Measurements from ENCODE around the gene COL5A3.
A peak's percentile ranks its signal among the peaks of the same experiment; 100 is the strongest.

COL5A3 gene

GRCh38 chr19:9939301-9939913, 70.9 kb downstream of the COL5A3 start:
- Histone ChIP-seq H3K9me3 (ENCODE audit: control extremely low read depth in 1 of 5, control insufficient read depth in 4 of 5, insufficient read depth in 2 of 5, low read depth in 1 of 5, low read length in 4 of 5) (peaks cover 3 to 14% (median 6%) of the 10 kb centered on the region in 5 experiments), H3K27me3 (replicated peaks in 2 of 5; ENCODE audit: control insufficient read depth in 4 of 5, insufficient read depth in 5 of 5, low read length in 4 of 5) (peaks cover 9 to 60% (median 17%) of the 10 kb centered on the region in 5 experiments), H3K4me3 (ENCODE audit: control insufficient read depth in 1 of 7, extremely low read depth in 1 of 7, insufficient read depth in 4 of 7, low read depth in 2 of 7, low read length in 6 of 7) (no peak overlapping the region), H3K4me1 (ENCODE audit: control extremely low read depth in 1 of 4, control insufficient read depth in 4 of 4, insufficient read depth in 4 of 4, low read length in 3 of 4) (peaks cover 0 to 12% (median 7%) of the 10 kb centered on the region in 4 experiments), H3K36me3 (ENCODE audit: control insufficient read depth in 4 of 4, insufficient read depth in 4 of 4, low read length in 3 of 4) (no peaks in the 10 kb centered on the region), H3K27ac (ENCODE audit: insufficient read depth in 1 of 2, low read depth in 1 of 2, low read length in 2 of 2, poor library complexity in 1 of 2, severe bottlenecking in 2 of 2) (no peak overlapping the region)
- DNase-seq = no peak
- WGBS (ENCODE audit: insufficient coverage) = 70% methylated on average over 2 of the region's 3 CpGs
- POLR2A ChIA-PET = interaction anchor here (0.6 kb wide), 1 partner anchor 1529 kb away, joined by 3 read pairs; no protein-coding TSS in a partner anchor
- CTCF ChIA-PET = interaction anchor here (1.0 kb wide), 1 partner anchor 13 kb away, joined by 3 read pairs; no protein-coding TSS in a partner anchor

GRCh38 chr19:9937001-9937411, 73.3 kb downstream of the COL5A3 start:
- ChIA-PET CTCF (no interaction called here), POLR2A (no interaction called here)
- peaks cover 0 to 7% (median 1%) of the 10 kb centered on the region in 5 experiments for H3K9me3 ChIP-seq (ENCODE audit: control extremely low read depth in 1 of 5, control insufficient read depth in 4 of 5, insufficient read depth in 2 of 5, low read depth in 1 of 5, low read length in 4 of 5)
- DNase-seq = no peak
- no peak overlapping the region for H3K27ac ChIP-seq (ENCODE audit: insufficient read depth in 1 of 2, low read depth in 1 of 2, low read length in 2 of 2, poor library complexity in 1 of 2, severe bottlenecking in 2 of 2)
- peak overlapping the region in 2 of 7 experiments; percentile 40 to 42 for H3K4me3 ChIP-seq (ENCODE audit: control insufficient read depth in 1 of 7, extremely low read depth in 1 of 7, insufficient read depth in 4 of 7, low read depth in 2 of 7, low read length in 6 of 7)
- peaks cover 9 to 73% (median 23%) of the 10 kb centered on the region in 5 experiments for H3K27me3 ChIP-seq (replicated peaks in 2 of 5; ENCODE audit: control insufficient read depth in 4 of 5, insufficient read depth in 5 of 5, low read length in 4 of 5)
- WGBS (ENCODE audit: insufficient coverage) = 7% methylated on average over 16 of the region's 20 CpGs
- peaks cover 0 to 14% (median 7%) of the 10 kb centered on the region in 4 experiments for H3K4me1 ChIP-seq (ENCODE audit: control extremely low read depth in 1 of 4, control insufficient read depth in 4 of 4, insufficient read depth in 4 of 4, low read length in 3 of 4)
- no peaks in the 10 kb centered on the region for H3K36me3 ChIP-seq (ENCODE audit: control insufficient read depth in 4 of 4, insufficient read depth in 4 of 4, low read length in 3 of 4)

- WGBS (ENCODE audit: insufficient coverage) = 0% methylated on average over 14 of the region's 62 CpGs
- Histone ChIP-seq H3K36me3 (ENCODE audit: control insufficient read depth in 4 of 4, insufficient read depth in 4 of 4, low read length in 3 of 4) (no peaks in the 10 kb centered on the region), H3K27ac (ENCODE audit: insufficient read depth in 1 of 2, low read depth in 1 of 2, low read length in 2 of 2, poor library complexity in 1 of 2, severe bottlenecking in 2 of 2) (no peak within 1 kb of the TSS), H3K4me3 (ENCODE audit: control insufficient read depth in 1 of 7, extremely low read depth in 1 of 7, insufficient read depth in 4 of 7, low read depth in 2 of 7, low read length in 6 of 7) (peak within 1 kb of the TSS in 3 of 7 experiments; percentile 28 to 42 (median 40)), H3K27me3 (replicated peaks in 2 of 5; ENCODE audit: control insufficient read depth in 4 of 5, insufficient read depth in 5 of 5, low read length in 4 of 5) (peaks cover 9 to 70% (median 25%) of the 10 kb centered on the region in 5 experiments), H3K9me3 (ENCODE audit: control extremely low read depth in 1 of 5, control insufficient read depth in 4 of 5, insufficient read depth in 2 of 5, low read depth in 1 of 5, low read length in 4 of 5) (peaks cover 0 to 3% (median 0%) of the 10 kb centered on the region in 5 experiments), H3K4me1 (ENCODE audit: control extremely low read depth in 1 of 4, control insufficient read depth in 4 of 4, insufficient read depth in 4 of 4, low read length in 3 of 4) (peaks cover 0 to 14% (median 7%) of the 10 kb centered on the region in 4 experiments)
- ChIA-PET CTCF (no interaction called here), POLR2A (no interaction called here)
- DNase-seq = peak in 1 of 3 donors; percentile 29
These were observed 73.8 kb downstream of the COL5A3 start, which contains the start of gene OLFM2 for GRCh38 chr19:9936326-9937000. TSS of gene OLFM2 (minus strand) at chr19:9936515. CDS start at chr19:9936366, 149 bp downstream.

GRCh38 chr19:9935506-9936325, 74.6 kb downstream of the COL5A3 start:
- WGBS (ENCODE audit: insufficient coverage) = 1% methylated on average over 12 of the region's 44 CpGs
- Histone ChIP-seq H3K27me3 (replicated peaks in 2 of 5; ENCODE audit: control insufficient read depth in 4 of 5, insufficient read depth in 5 of 5, low read length in 4 of 5) (peaks cover 9 to 69% (median 25%) of the 10 kb centered on the region in 5 experiments), H3K9me3 (ENCODE audit: control extremely low read depth in 1 of 5, control insufficient read depth in 4 of 5, insufficient read depth in 2 of 5, low read depth in 1 of 5, low read length in 4 of 5) (peaks cover 0 to 2% (median 0%) of the 10 kb centered on the region in 5 experiments), H3K4me3 (ENCODE audit: control insufficient read depth in 1 of 7, extremely low read depth in 1 of 7, insufficient read depth in 4 of 7, low read depth in 2 of 7, low read length in 6 of 7) (peak overlapping the region in 2 of 7 experiments; percentile 11 to 28), H3K36me3 (ENCODE audit: control insufficient read depth in 4 of 4, insufficient read depth in 4 of 4, low read length in 3 of 4) (no peaks in the 10 kb centered on the region), H3K27ac (ENCODE audit: insufficient read depth in 1 of 2, low read depth in 1 of 2, low read length in 2 of 2, poor library complexity in 1 of 2, severe bottlenecking in 2 of 2) (no peak overlapping the region), H3K4me1 (ENCODE audit: control extremely low read depth in 1 of 4, control insufficient read depth in 4 of 4, insufficient read depth in 4 of 4, low read length in 3 of 4) (peaks cover 0 to 16% (median 9%) of the 10 kb centered on the region in 4 experiments)
- ChIA-PET CTCF (no interaction called here), POLR2A (no interaction called here)
- DNase-seq = peak in 2 of 3 donors; percentile 30 to 47

GRCh38 chr19:9934132-9934950, 76.0 kb downstream of the COL5A3 start:
- no peak overlapping the region for H3K27ac ChIP-seq (ENCODE audit: insufficient read depth in 1 of 2, low read depth in 1 of 2, low read length in 2 of 2, poor library complexity in 1 of 2, severe bottlenecking in 2 of 2)
- H3K4me3 ChIP-seq (ENCODE audit: control insufficient read depth in 1 of 7, extremely low read depth in 1 of 7, insufficient read depth in 4 of 7, low read depth in 2 of 7, low read length in 6 of 7) = no peak overlapping the region
- WGBS (ENCODE audit: insufficient coverage) = 2% methylated on average over 13 of the region's 23 CpGs
- peak; percentile 74 to 85 (median 80) for DNase-seq
- H3K9me3 ChIP-seq (ENCODE audit: control extremely low read depth in 1 of 5, control insufficient read depth in 4 of 5, insufficient read depth in 2 of 5, low read depth in 1 of 5, low read length in 4 of 5) = peaks cover 0 to 2% (median 0%) of the 10 kb centered on the region in 5 experiments
- ChIA-PET CTCF (no interaction called here), POLR2A (no interaction called here)
- no peaks in the 10 kb centered on the region for H3K36me3 ChIP-seq (ENCODE audit: control insufficient read depth in 4 of 4, insufficient read depth in 4 of 4, low read length in 3 of 4)
- H3K27me3 ChIP-seq (replicated peaks in 2 of 5; ENCODE audit: control insufficient read depth in 4 of 5, insufficient read depth in 5 of 5, low read length in 4 of 5) = peaks cover 6 to 64% (median 25%) of the 10 kb centered on the region in 5 experiments
- H3K4me1 ChIP-seq (ENCODE audit: control extremely low read depth in 1 of 4, control insufficient read depth in 4 of 4, insufficient read depth in 4 of 4, low read length in 3 of 4) = peaks cover 0 to 16% (median 9%) of the 10 kb centered on the region in 4 experiments

- CTCF ChIA-PET = interaction anchor here (1.0 to 4.7 kb wide), 7 partner anchors 11 to 459 kb away, joined by 3 to 36 read pairs (median 4); no protein-coding TSS in a partner anchor
- no peak overlapping the region for H3K27ac ChIP-seq (ENCODE audit: insufficient read depth in 1 of 2, low read depth in 1 of 2, low read length in 2 of 2, poor library complexity in 1 of 2, severe bottlenecking in 2 of 2)
- no peak for DNase-seq
- peaks cover 6 to 50% (median 22%) of the 10 kb centered on the region in 5 experiments for H3K27me3 ChIP-seq (replicated peaks in 2 of 5; ENCODE audit: control insufficient read depth in 4 of 5, insufficient read depth in 5 of 5, low read length in 4 of 5)
- no peaks in the 10 kb centered on the region for H3K36me3 ChIP-seq (ENCODE audit: control insufficient read depth in 4 of 4, insufficient read depth in 4 of 4, low read length in 3 of 4)
- H3K9me3 ChIP-seq (ENCODE audit: control extremely low read depth in 1 of 5, control insufficient read depth in 4 of 5, insufficient read depth in 2 of 5, low read depth in 1 of 5, low read length in 4 of 5) = no peaks in the 10 kb centered on the region
- peaks cover 0 to 16% (median 9%) of the 10 kb centered on the region in 4 experiments for H3K4me1 ChIP-seq (ENCODE audit: control extremely low read depth in 1 of 4, control insufficient read depth in 4 of 4, insufficient read depth in 4 of 4, low read length in 3 of 4)
- WGBS (ENCODE audit: insufficient coverage) = 85% methylated on average over 4 of the region's 4 CpGs
- no peak overlapping the region for H3K4me3 ChIP-seq (ENCODE audit: control insufficient read depth in 1 of 7, extremely low read depth in 1 of 7, insufficient read depth in 4 of 7, low read depth in 2 of 7, low read length in 6 of 7)
- POLR2A ChIA-PET = no interaction called here
These were observed 77.5 kb downstream of the COL5A3 start for GRCh38 chr19:9932835-9933234.

Measured in common myeloid progenitor, CD34-positive (primary cell).